Measurements from ENCODE around the gene IFNK.

IFNK gene

GRCh38 chr9:27573634-27574590, 49.8 kb downstream of the IFNK start:
- DNase-seq, result peak; percentile 98
